ENCODE data around the gene GRAP. TPM values are rescaled to one million over a fixed set of nuclear protein-coding genes. Genes with fewer than 3 reads are reported as not detected.
"Not testable (repeated sequence)": the region's sequence is repeated elsewhere in the genome, so short reads cannot be mapped to it uniquely, and the experiment has no call there.

Gene GRAP
- total and polyA plus RNA-seq, 2 donors (not counting 3 experiments of a cell fraction or from before 2014, with no cell fraction given): 32.1 to 43.6 TPM

- H3K9ac ChIP-seq (replicated peaks; ENCODE audit: extremely low read depth, insufficient read depth, low read length); H3K4me1 ChIP-seq (ENCODE audit: control insufficient read depth, extremely low read depth, insufficient read depth, low read length); H3K79me2 ChIP-seq (ENCODE audit: control insufficient read depth, insufficient read depth, low read length); BruUV-seq (replicated peaks); DNase-seq (ENCODE audit: low read depth, low spot score); H3K36me3 ChIP-seq (ENCODE audit: control insufficient read depth in 2 of 2, extremely low read depth in 1 of 2, insufficient read depth in 2 of 2, low read length in 2 of 2); H2AFZ ChIP-seq (ENCODE audit: low read depth, low read length); intact Hi-C loops (cut with micrococcal nuclease); H3K9me3 ChIP-seq (replicated peaks; ENCODE audit: control insufficient read depth, insufficient read depth, low read length); H3K4me3 ChIP-seq (replicated peaks in 1 of 3; ENCODE audit: insufficient read depth in 1 of 3, low read depth in 1 of 3, low read length in 3 of 3); H3K9me1 ChIP-seq (replicated peaks; ENCODE audit: control insufficient read depth, extremely low read depth, insufficient read depth, low read length); H3K4me2 ChIP-seq (ENCODE audit: insufficient read depth, low read length); CTCF ChIA-PET; H4K20me1 ChIP-seq (replicated peaks; ENCODE audit: control insufficient read depth, extremely low read depth, insufficient read depth, low read length); dilution Hi-C loops (cut with MboI; ENCODE audit: extremely low pct_ligation_motif_present, low sequenced_read_pairs); H3K27me3 ChIP-seq (ENCODE audit: control insufficient read depth in 2 of 2, insufficient read depth in 2 of 2, low read length in 2 of 2); FAIRE-seq; POLR2A ChIA-PET; H3K27ac ChIP-seq (ENCODE audit: insufficient read depth, low read depth, low read length): not testable (repeated sequence)
Observed at GRCh38 chr17:19038007-19038406, 8.8 kb downstream of the GRAP start.

DNA sequence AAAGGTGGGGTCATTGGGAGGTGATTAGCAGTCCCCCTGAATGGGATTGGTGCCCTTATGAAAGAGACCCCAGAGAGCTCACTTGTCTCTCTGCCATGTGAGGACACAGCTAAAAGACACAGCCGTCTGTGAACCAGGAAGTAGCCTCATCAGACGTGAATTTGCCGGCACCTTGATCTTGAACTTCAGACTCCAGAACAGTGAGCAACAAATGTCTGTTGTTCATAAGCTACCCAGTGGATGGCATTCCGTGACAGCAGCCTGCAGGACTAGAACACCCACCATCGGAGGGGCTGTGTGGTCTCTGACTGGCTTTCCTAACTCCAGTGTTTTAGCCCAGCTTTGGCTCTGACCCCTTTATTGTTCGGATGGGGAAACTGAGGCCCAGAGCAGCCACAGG, 9.2 kb downstream of the GRAP start:
- CTCF ChIA-PET; H3K9me1 ChIP-seq (replicated peaks; ENCODE audit: control insufficient read depth, extremely low read depth, insufficient read depth, low read length); BruUV-seq (replicated peaks); H4K20me1 ChIP-seq (replicated peaks; ENCODE audit: control insufficient read depth, extremely low read depth, insufficient read depth, low read length); H3K4me1 ChIP-seq (ENCODE audit: control insufficient read depth, extremely low read depth, insufficient read depth, low read length); H3K36me3 ChIP-seq (ENCODE audit: control insufficient read depth in 2 of 2, extremely low read depth in 1 of 2, insufficient read depth in 2 of 2, low read length in 2 of 2); H3K27ac ChIP-seq (ENCODE audit: insufficient read depth, low read depth, low read length); H3K9me3 ChIP-seq (replicated peaks; ENCODE audit: control insufficient read depth, insufficient read depth, low read length); H2AFZ ChIP-seq (ENCODE audit: low read depth, low read length); H3K4me3 ChIP-seq (replicated peaks in 1 of 3; ENCODE audit: insufficient read depth in 1 of 3, low read depth in 1 of 3, low read length in 3 of 3); H3K4me2 ChIP-seq (ENCODE audit: insufficient read depth, low read length); H3K9ac ChIP-seq (replicated peaks; ENCODE audit: extremely low read depth, insufficient read depth, low read length); intact Hi-C loops (cut with micrococcal nuclease); H3K27me3 ChIP-seq (ENCODE audit: control insufficient read depth in 2 of 2, insufficient read depth in 2 of 2, low read length in 2 of 2); dilution Hi-C loops (cut with MboI; ENCODE audit: extremely low pct_ligation_motif_present, low sequenced_read_pairs); POLR2A ChIA-PET; H3K79me2 ChIP-seq (ENCODE audit: control insufficient read depth, insufficient read depth, low read length); DNase-seq (ENCODE audit: low read depth, low spot score): not testable (repeated sequence)
- FAIRE-seq: peak; percentile 96

- dilution Hi-C loops (cut with MboI; ENCODE audit: extremely low pct_ligation_motif_present, low sequenced_read_pairs); DNase-seq (ENCODE audit: low read depth, low spot score); H3K27ac ChIP-seq (ENCODE audit: insufficient read depth, low read depth, low read length); BruUV-seq (replicated peaks); POLR2A ChIA-PET; FAIRE-seq; H3K79me2 ChIP-seq (ENCODE audit: control insufficient read depth, insufficient read depth, low read length); H4K20me1 ChIP-seq (replicated peaks; ENCODE audit: control insufficient read depth, extremely low read depth, insufficient read depth, low read length); H3K4me2 ChIP-seq (ENCODE audit: insufficient read depth, low read length); CTCF ChIA-PET; H3K36me3 ChIP-seq (ENCODE audit: control insufficient read depth in 2 of 2, extremely low read depth in 1 of 2, insufficient read depth in 2 of 2, low read length in 2 of 2); H3K4me3 ChIP-seq (replicated peaks in 1 of 3; ENCODE audit: insufficient read depth in 1 of 3, low read depth in 1 of 3, low read length in 3 of 3); H3K9me1 ChIP-seq (replicated peaks; ENCODE audit: control insufficient read depth, extremely low read depth, insufficient read depth, low read length); H2AFZ ChIP-seq (ENCODE audit: low read depth, low read length); H3K9ac ChIP-seq (replicated peaks; ENCODE audit: extremely low read depth, insufficient read depth, low read length); H3K4me1 ChIP-seq (ENCODE audit: control insufficient read depth, extremely low read depth, insufficient read depth, low read length); H3K27me3 ChIP-seq (ENCODE audit: control insufficient read depth in 2 of 2, insufficient read depth in 2 of 2, low read length in 2 of 2); intact Hi-C loops (cut with micrococcal nuclease); H3K9me3 ChIP-seq (replicated peaks; ENCODE audit: control insufficient read depth, insufficient read depth, low read length): not testable (repeated sequence)
Observed at GRCh38 chr17:19036186-19036585, 10.6 kb downstream of the GRAP start.

- dilution Hi-C loops (cut with MboI; ENCODE audit: extremely low pct_ligation_motif_present, low sequenced_read_pairs); intact Hi-C loops (cut with micrococcal nuclease); H3K4me2 ChIP-seq (ENCODE audit: insufficient read depth, low read length); H3K27me3 ChIP-seq (ENCODE audit: control insufficient read depth in 2 of 2, insufficient read depth in 2 of 2, low read length in 2 of 2); CTCF ChIA-PET; H3K4me1 ChIP-seq (ENCODE audit: control insufficient read depth, extremely low read depth, insufficient read depth, low read length); H3K9ac ChIP-seq (replicated peaks; ENCODE audit: extremely low read depth, insufficient read depth, low read length); H3K36me3 ChIP-seq (ENCODE audit: control insufficient read depth in 2 of 2, extremely low read depth in 1 of 2, insufficient read depth in 2 of 2, low read length in 2 of 2); H3K9me3 ChIP-seq (replicated peaks; ENCODE audit: control insufficient read depth, insufficient read depth, low read length); H3K4me3 ChIP-seq (replicated peaks in 1 of 3; ENCODE audit: insufficient read depth in 1 of 3, low read depth in 1 of 3, low read length in 3 of 3); H3K9me1 ChIP-seq (replicated peaks; ENCODE audit: control insufficient read depth, extremely low read depth, insufficient read depth, low read length); H2AFZ ChIP-seq (ENCODE audit: low read depth, low read length); POLR2A ChIA-PET; BruUV-seq (replicated peaks); DNase-seq (ENCODE audit: low read depth, low spot score); H3K79me2 ChIP-seq (ENCODE audit: control insufficient read depth, insufficient read depth, low read length); H3K27ac ChIP-seq (ENCODE audit: insufficient read depth, low read depth, low read length); H4K20me1 ChIP-seq (replicated peaks; ENCODE audit: control insufficient read depth, extremely low read depth, insufficient read depth, low read length): not testable (repeated sequence)
- FAIRE-seq: peak; percentile 97
Observed at GRCh38 chr17:19032377-19032988, 14.3 kb downstream of the GRAP start.
